ENCODE results near the gene PRM1. TPM values are rescaled to one million over a fixed set of nuclear protein-coding genes. Genes with fewer than 3 reads are reported as not detected.

The PRM1 gene
- total RNA-seq, 1 experiment from 2014 or later: not detected

DNA sequence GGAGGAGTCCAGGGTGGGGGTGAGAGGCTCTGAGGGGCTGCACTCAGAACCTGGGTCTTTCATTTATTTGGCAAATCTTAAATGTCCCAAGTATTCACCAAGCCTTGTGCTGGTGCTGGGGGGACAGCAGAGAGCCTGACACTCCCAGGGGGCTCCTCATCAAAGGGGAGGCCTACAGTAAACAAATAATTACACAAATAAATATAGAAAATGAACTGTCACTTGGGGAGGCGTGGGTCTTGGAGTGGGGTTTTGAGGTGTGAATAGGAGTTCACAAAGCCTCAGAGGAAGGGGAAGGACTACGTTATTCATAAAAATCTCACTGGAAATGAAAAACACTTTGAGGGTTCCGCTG, 15.2 kb upstream of the PRM1 start:
- Histone ChIP-seq H3K9me3 (ENCODE audit: low read depth, low read length, poor library complexity, severe bottlenecking) (no peaks in the 10 kb centered on the region), H3K27me3 (replicated peaks; ENCODE audit: insufficient read depth, low read depth, low read length, poor library complexity) (no peaks in the 10 kb centered on the region), H3K27ac (ENCODE audit: low read depth, low read length, poor library complexity, severe bottlenecking) (no peak overlapping the region), H3K36me3 (ENCODE audit: insufficient read depth, low read length, poor library complexity, severe bottlenecking) (no peaks in the 10 kb centered on the region), H3K4me3 (ENCODE audit: low read depth, low read length, poor library complexity, severe bottlenecking) (no peak overlapping the region), H3K4me1 (ENCODE audit: insufficient read depth, low read length, poor library complexity, severe bottlenecking) (no peaks in the 10 kb centered on the region)
- DNase-seq (ENCODE audit: low spot score): no peak
- TF ChIP-seq EZH2 (IDR thresholded peaks at IDR 0.05; ENCODE audit: borderline replicate concordance, low read depth, low read length, poor library complexity, severe bottlenecking): no peak
- TF ChIP-seq, protein P1, sequence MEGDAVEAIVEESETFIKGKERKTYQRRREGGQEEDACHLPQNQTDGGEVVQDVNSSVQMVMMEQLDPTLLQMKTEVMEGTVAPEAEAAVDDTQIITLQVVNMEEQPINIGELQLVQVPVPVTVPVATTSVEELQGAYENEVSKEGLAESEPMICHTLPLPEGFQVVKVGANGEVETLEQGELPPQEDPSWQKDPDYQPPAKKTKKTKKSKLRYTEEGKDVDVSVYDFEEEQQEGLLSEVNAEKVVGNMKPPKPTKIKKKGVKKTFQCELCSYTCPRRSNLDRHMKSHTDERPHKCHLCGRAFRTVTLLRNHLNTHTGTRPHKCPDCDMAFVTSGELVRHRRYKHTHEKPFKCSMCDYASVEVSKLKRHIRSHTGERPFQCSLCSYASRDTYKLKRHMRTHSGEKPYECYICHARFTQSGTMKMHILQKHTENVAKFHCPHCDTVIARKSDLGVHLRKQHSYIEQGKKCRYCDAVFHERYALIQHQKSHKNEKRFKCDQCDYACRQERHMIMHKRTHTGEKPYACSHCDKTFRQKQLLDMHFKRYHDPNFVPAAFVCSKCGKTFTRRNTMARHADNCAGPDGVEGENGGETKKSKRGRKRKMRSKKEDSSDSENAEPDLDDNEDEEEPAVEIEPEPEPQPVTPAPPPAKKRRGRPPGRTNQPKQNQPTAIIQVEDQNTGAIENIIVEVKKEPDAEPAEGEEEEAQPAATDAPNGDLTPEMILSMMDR (conservative IDR thresholded peaks at IDR 0.05; ENCODE audit: low read depth, low read length): no peak
- POLR2A ChIA-PET (ENCODE audit: low non-redundant PET): no interaction called here
- no TSS peak for BruUV-seq (replicated peaks)
- CTCF ChIA-PET: no interaction called here
- intact Hi-C loops (cut with micrococcal nuclease; ENCODE audit: unreplicated experiment): no loop called here

DNA sequence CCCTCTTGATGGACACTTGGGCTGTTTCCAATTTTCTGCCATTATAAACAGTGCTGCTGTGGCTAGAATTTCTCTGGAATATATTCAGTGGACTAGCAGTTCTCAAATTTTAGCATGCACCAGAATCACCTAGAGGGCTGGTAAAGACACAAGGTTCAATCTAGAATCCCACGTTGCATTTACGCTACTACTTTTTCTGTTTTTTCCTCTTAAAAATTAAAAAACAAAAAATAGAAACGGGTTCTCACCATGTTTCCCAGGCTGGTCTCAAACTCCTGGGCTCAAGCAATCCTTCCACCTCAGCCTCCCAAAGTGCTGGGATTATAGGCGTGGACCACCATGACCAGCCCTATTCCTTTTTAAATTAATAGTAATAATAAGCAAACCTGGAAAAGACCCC, 14.5 kb upstream of the PRM1 start:
- H3K27ac ChIP-seq (ENCODE audit: low read depth, low read length, poor library complexity, severe bottlenecking): no peak overlapping the region
- CTCF ChIA-PET: no interaction called here
- BruUV-seq (replicated peaks): no TSS peak
- no peaks in the 10 kb centered on the region for H3K36me3 ChIP-seq (ENCODE audit: insufficient read depth, low read length, poor library complexity, severe bottlenecking)
- H3K4me3 ChIP-seq (ENCODE audit: low read depth, low read length, poor library complexity, severe bottlenecking): no peak overlapping the region
- H3K4me1 ChIP-seq (ENCODE audit: insufficient read depth, low read length, poor library complexity, severe bottlenecking): no peaks in the 10 kb centered on the region
- intact Hi-C loops (cut with micrococcal nuclease; ENCODE audit: unreplicated experiment): no loop called here
- no peaks in the 10 kb centered on the region for H3K9me3 ChIP-seq (ENCODE audit: low read depth, low read length, poor library complexity, severe bottlenecking)
- no peak for DNase-seq (ENCODE audit: low spot score)
- TF ChIP-seq, protein P1 (conservative IDR thresholded peaks at IDR 0.05; ENCODE audit: low read depth, low read length): no peak
- no peak for TF ChIP-seq EZH2 (IDR thresholded peaks at IDR 0.05; ENCODE audit: borderline replicate concordance, low read depth, low read length, poor library complexity, severe bottlenecking)
- no peaks in the 10 kb centered on the region for H3K27me3 ChIP-seq (replicated peaks; ENCODE audit: insufficient read depth, low read depth, low read length, poor library complexity)
- POLR2A ChIA-PET (ENCODE audit: low non-redundant PET): no interaction called here

DNA sequence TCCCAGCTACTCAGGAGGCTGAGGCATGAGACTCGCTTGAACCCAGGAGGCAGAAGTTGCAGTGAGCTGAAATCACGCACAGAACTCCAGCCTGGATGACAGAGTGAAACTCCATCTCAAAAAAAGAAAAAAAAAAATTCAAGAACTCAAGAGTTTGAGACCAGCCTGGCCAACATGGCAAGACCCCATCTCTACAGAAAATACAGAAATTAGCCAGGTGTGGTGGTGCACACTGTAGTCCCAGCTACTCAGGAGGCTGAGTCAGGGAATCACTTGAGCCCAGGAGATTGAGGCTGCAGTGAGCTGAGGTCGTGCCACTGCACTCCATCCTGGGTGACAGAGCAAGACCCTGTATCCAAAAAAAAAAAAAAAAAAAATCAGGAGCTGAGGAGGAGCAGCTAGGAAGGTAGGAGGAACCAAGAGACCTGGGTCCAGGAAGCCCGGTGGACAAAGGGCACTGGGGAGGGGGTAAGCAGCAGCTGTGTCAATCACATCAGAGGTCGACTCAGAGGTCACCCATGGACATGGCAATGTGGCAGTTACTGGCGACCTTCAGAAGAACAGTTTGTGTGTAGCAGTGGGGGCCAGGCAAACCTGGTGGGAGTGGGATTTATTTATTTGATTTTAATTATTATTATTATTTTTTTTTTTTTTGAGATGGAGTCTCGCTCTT, 11.1 kb upstream of the PRM1 start:
- no peak overlapping the region for H3K4me3 ChIP-seq (ENCODE audit: low read depth, low read length, poor library complexity, severe bottlenecking)
- no peak for DNase-seq (ENCODE audit: low spot score)
- no peaks in the 10 kb centered on the region for H3K27me3 ChIP-seq (replicated peaks; ENCODE audit: insufficient read depth, low read depth, low read length, poor library complexity)
- H3K27ac ChIP-seq (ENCODE audit: low read depth, low read length, poor library complexity, severe bottlenecking): no peak overlapping the region
- TF ChIP-seq EZH2 (IDR thresholded peaks at IDR 0.05; ENCODE audit: borderline replicate concordance, low read depth, low read length, poor library complexity, severe bottlenecking): no peak
- TF ChIP-seq, protein P1 (conservative IDR thresholded peaks at IDR 0.05; ENCODE audit: low read depth, low read length): no peak
- CTCF ChIA-PET: no interaction called here
- no peaks in the 10 kb centered on the region for H3K9me3 ChIP-seq (ENCODE audit: low read depth, low read length, poor library complexity, severe bottlenecking)
- POLR2A ChIA-PET (ENCODE audit: low non-redundant PET): no interaction called here
- H3K4me1 ChIP-seq (ENCODE audit: insufficient read depth, low read length, poor library complexity, severe bottlenecking): no peaks in the 10 kb centered on the region
- intact Hi-C loops (cut with micrococcal nuclease; ENCODE audit: unreplicated experiment): no loop called here
- no peaks in the 10 kb centered on the region for H3K36me3 ChIP-seq (ENCODE audit: insufficient read depth, low read length, poor library complexity, severe bottlenecking)
- BruUV-seq (replicated peaks): no TSS peak
